Gastroesophageal sphincter (tissue), 4 donors: ENCODE data around the gene RAD51B. TPM values are rescaled to one million over a fixed set of nuclear protein-coding genes. Genes with fewer than 3 reads are reported as not detected.

Experiments
- ATAC-seq: fragments of 150-250 bp; one replicate; pipeline ENCODE4 v1.9.1; 2016; ENCODE audit warnings: mild to moderate bottlenecking, moderate library complexity
- H3K27ac ChIP-seq, 4 donors: fragments of 200-600 bp; sonication (generic) in 3 of 4; 1 replicate in 3 of 4; 2 replicates in 1 of 4; pipeline ENCODE4 v1.5.1; 2016 to 2019
- H3K27me3 ChIP-seq: fragments of 200-600 bp; sonication (generic); one replicate; pipeline ENCODE4 v1.5.1; 2019
- H3K36me3 ChIP-seq, 2 donors: fragments of 200-600 bp; sonication (generic); one replicate each; pipeline ENCODE4 v1.5.1; 2019; ENCODE audit warnings: control low read depth in 1 of 2
- H3K4me1 ChIP-seq, 3 donors: fragments of 200-600 bp; sonication (generic); 1 replicate in 2 of 3; 2 replicates in 1 of 3; pipeline ENCODE4 v1.5.1; 2016 to 2019; ENCODE audit warnings: control low read depth in 2 of 3
- H3K4me3 ChIP-seq, 2 donors: fragments of 200-600 bp; sonication (generic); one replicate each; pipeline ENCODE4 v1.5.1; 2019; ENCODE audit warnings: mild to moderate bottlenecking in 1 of 2, moderate library complexity in 1 of 2
- H3K9me3 ChIP-seq, 3 donors: fragments of 200-600 bp; sonication (generic); one replicate each; pipeline ENCODE4 v1.5.1; 2017 to 2019; ENCODE audit warnings: control low read depth in 2 of 3
- EP300 ChIP-seq: sonication (generic); formaldehyde crosslinking; IDR thresholded peaks from one replicate; pipeline ENCODE4 v1.6.1; 2017; ENCODE audit warnings: antibody characterized with exemption, mild to moderate bottlenecking
- POLR2A ChIP-seq, 2 donors: fragments of 450-650 bp; IDR thresholded peaks; one replicate each; pipeline ENCODE4 v1.6.1; 2017; ENCODE audit warnings: antibody characterized with exemption in 2 of 2, mild to moderate bottlenecking in 2 of 2, moderate library complexity in 1 of 2
- POLR2AphosphoS5 ChIP-seq: sonication (generic); formaldehyde crosslinking; IDR thresholded peaks from one replicate; pipeline ENCODE4 v1.6.1; 2017; ENCODE audit warnings: antibody characterized with exemption
- WGBS, 2 donors: methylation state at CpG; one replicate each; pipeline ENCODE4 v1.1.5; 2018; ENCODE audit warnings: low coverage in 1 of 2; 5-methylcytosine and 5-hydroxymethylcytosine counted together
- total RNA-seq, 4 donors: library from RNA; depleted of rRNA; stranded (reverse); fragments of >200 nt; gene quantifications; one replicate each; pipeline ENCODE4 v1.1.0, GENCODE V29; 2016
- TF ChIP-seq, protein P1 (sequence below), 4 experiments: fragments of 200-600 bp in 2 of 4; fragments of 450-650 bp in 2 of 4; sonication (generic) in 1 of 4; IDR thresholded peaks; one replicate each; pipeline ENCODE4 v1.5.1; 2017 to 2019; ENCODE audit warnings: antibody characterized with exemption in 4 of 4, mild to moderate bottlenecking in 2 of 4, moderate library complexity in 2 of 4

Gene RAD51B
- total RNA-seq, 4 donors from 2014 or later = 5.1 to 7.0 (median 6.0) TPM

DNA sequence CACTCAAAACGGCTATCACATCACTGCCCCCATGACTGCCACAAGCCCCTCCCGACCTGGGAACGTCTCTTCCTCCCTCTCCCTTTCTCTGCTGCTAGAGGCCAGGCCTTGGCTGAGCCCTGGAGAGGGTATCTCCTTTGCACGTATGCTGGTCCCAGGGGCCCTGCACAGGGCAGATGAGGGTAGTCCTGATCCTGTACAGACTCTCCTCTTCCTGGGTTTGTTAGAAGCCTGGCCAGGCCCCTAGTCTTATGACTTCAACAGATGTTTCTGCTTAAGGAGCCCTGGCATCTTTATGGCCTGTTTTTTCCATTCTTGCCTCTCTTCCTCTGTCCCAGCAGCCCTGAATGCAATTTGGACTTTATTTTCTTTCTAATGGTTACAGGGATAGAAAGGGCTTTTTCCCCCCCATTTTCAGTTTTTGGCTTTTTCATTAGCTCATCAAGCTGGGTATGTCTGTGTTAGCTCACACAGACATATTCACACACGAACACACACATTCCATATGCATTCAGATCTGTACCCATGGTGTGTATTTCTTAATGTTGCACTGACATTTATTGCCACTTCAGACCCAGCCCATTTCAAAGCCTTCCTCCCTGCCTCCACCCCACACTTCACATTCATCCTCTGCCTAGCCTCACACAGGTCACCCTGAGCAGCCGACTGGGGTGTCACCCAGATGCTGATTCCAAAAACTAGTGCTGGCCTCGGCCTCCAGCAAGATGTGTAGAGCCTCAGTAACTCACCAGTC lies 770.0 kb downstream of the RAD51B start:
- H3K36me3 ChIP-seq = no peaks in the 10 kb centered on the region
- H3K9me3 ChIP-seq = no peaks in the 10 kb centered on the region
- no peak overlapping the region for H3K4me3 ChIP-seq
- TF ChIP-seq, protein P1, sequence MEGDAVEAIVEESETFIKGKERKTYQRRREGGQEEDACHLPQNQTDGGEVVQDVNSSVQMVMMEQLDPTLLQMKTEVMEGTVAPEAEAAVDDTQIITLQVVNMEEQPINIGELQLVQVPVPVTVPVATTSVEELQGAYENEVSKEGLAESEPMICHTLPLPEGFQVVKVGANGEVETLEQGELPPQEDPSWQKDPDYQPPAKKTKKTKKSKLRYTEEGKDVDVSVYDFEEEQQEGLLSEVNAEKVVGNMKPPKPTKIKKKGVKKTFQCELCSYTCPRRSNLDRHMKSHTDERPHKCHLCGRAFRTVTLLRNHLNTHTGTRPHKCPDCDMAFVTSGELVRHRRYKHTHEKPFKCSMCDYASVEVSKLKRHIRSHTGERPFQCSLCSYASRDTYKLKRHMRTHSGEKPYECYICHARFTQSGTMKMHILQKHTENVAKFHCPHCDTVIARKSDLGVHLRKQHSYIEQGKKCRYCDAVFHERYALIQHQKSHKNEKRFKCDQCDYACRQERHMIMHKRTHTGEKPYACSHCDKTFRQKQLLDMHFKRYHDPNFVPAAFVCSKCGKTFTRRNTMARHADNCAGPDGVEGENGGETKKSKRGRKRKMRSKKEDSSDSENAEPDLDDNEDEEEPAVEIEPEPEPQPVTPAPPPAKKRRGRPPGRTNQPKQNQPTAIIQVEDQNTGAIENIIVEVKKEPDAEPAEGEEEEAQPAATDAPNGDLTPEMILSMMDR (IDR thresholded peaks at IDR 0.05) = no peak
- no peak for TF ChIP-seq EP300
- TF ChIP-seq POLR2AphosphoS5 = no peak
- no peak for TF ChIP-seq POLR2A (IDR thresholded peaks at IDR 0.05)
- peak overlapping the region in 3 of 4 donors; percentile 58 to 81 (median 73) for H3K27ac ChIP-seq
- peaks cover 5 to 73% (median 30%) of the 10 kb centered on the region in 3 donors for H3K4me1 ChIP-seq
- ATAC-seq = peak; percentile 51
- WGBS, 2 donors = 21 to 23% methylated on average over 3 of the region's 7 CpGs
- H3K27me3 ChIP-seq = no peaks in the 10 kb centered on the region

DNA sequence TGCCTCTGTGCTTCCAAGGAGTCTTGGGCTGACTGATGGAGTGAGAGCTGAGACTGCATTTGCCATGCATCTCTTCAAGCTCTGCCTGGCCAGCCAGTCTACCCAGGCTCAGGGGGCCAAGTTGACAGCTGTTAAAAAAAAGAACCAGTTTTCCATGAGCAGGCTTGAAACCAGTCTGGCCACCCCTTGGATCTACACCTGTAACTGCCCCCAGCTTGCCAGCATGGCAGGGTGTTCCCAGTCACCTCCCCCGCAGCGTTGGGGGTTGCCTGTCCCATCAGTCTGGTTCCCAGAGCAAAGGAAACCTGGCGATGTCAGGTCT lies 770.6 kb downstream of the RAD51B start:
- no peaks in the 10 kb centered on the region for H3K9me3 ChIP-seq
- WGBS, 2 donors = 92 to 100% methylated on average over 1 to 2 of the region's 3 CpGs
- TF ChIP-seq, protein P1 (IDR thresholded peaks at IDR 0.05) = no peak
- TF ChIP-seq POLR2AphosphoS5 (no peak), EP300 (no peak), POLR2A (IDR thresholded peaks at IDR 0.05) (no peak)
- H3K27ac ChIP-seq = peak overlapping the region in 3 of 4 donors; percentile 58 to 81 (median 73)
- no peaks in the 10 kb centered on the region for H3K27me3 ChIP-seq
- H3K4me3 ChIP-seq = no peak overlapping the region
- no peak for ATAC-seq
- H3K4me1 ChIP-seq = peaks cover 5 to 68% (median 30%) of the 10 kb centered on the region in 3 donors
- H3K36me3 ChIP-seq = no peaks in the 10 kb centered on the region

DNA sequence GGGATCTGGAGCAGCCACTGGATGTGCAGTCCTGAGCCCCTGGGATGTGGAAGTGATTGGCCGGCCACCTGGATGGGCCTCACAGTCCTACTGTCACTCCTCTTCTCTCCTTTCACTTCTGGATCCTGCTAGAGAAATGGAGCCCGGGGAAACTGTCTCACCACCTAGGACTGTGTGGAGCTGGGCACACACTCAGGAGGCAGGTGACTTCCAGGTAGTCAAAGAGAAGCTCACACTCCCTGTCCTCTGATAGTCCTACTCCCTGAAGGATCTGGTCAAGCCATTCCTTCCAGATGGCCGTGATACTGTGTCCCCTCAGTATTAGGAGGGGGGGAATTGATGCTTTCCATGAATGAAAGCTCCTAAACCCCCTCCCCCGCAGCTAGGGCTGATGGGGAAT lies 772.2 kb downstream of the RAD51B start:
- Histone ChIP-seq H3K9me3 (no peaks in the 10 kb centered on the region), H3K4me1 (peaks cover 5 to 51% (median 27%) of the 10 kb centered on the region in 3 donors), H3K27me3 (no peaks in the 10 kb centered on the region), H3K4me3 (no peak overlapping the region), H3K36me3 (no peaks in the 10 kb centered on the region), H3K27ac (no peak overlapping the region)
- ATAC-seq = no peak
- TF ChIP-seq EP300 = no peak
- TF ChIP-seq, protein P1 (IDR thresholded peaks at IDR 0.05) = no peak
- WGBS, 2 donors = no CpG with 5 or more reads among the region's 4 CpGs

DNA sequence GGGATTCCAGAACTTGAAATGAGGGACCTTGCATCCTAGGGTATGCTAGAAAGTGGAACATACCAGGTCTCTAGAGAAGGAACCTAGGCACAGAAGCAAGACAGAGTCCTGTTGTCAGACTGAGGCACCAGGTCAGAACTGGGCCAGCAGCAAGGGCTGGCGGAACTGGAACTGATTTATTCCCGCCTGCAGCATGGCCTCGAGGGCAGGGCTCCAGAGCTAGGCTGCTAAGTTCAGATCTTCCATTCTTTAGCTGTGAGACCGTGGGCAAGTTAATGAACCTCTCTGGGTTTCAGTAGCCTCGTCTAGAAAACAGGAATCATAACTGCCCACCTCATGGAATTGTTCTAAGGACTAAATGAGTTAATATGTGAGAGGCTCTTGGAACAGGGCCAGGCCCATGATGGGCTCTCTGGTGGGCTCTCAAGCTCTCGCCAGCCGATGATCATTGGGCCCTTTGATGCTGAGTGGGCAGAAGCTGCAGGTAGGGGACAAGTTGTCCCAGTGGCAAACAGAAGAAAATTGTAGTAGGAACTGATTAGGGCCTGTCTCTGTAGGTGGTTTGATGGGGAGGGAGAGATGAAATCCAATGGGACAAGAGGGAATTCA lies 773.5 kb downstream of the RAD51B start:
- WGBS, 2 donors = 80 to 96% methylated on average over 2 to 4 of the region's 7 CpGs
- H3K27me3 ChIP-seq = no peaks in the 10 kb centered on the region
- no peak overlapping the region for H3K27ac ChIP-seq
- TF ChIP-seq, protein P1 (IDR thresholded peaks at IDR 0.05) = no peak
- no peak for TF ChIP-seq POLR2A (IDR thresholded peaks at IDR 0.05)
- TF ChIP-seq EP300 = no peak
- TF ChIP-seq POLR2AphosphoS5 = no peak
- no peak overlapping the region for H3K4me3 ChIP-seq
- no peaks in the 10 kb centered on the region for H3K36me3 ChIP-seq
- H3K9me3 ChIP-seq = no peaks in the 10 kb centered on the region
- ATAC-seq = no peak
- H3K4me1 ChIP-seq = peaks cover 0 to 42% (median 18%) of the 10 kb centered on the region in 3 donors
